OCI-LY1 (cell line): ENCODE measurements around the gene ZBTB20.

ENCODE experiments used
- H2AFZ ChIP-seq: fragments of 200-600 bp; sonication (generic), shearing (Covaris generic); 2 replicates; pipeline ENCODE4 v1.6.0; 2014; ENCODE audit warnings: antibody characterized with exemption, mild to moderate bottlenecking, low read length
- H3F3A ChIP-seq: fragments of 200-600 bp; sonication (generic), shearing (Covaris generic); 2 replicates; pipeline ENCODE4 v1.6.0; 2014; ENCODE audit warnings: mild to moderate bottlenecking, antibody characterized with exemption, low read length, moderate library complexity; ENCODE audit not compliant: insufficient read depth
- H3K27ac ChIP-seq: fragments of 200-600 bp; sonication (generic); 2 replicates; pipeline ENCODE4 v1.5.1; 2014; ENCODE audit warnings: low read length, mixed run types, mild to moderate bottlenecking, low read depth; ENCODE audit not compliant: poor library complexity, severe bottlenecking
- H3K27me3 ChIP-seq: fragments of 200-600 bp; sonication (generic); 2 replicates; pipeline ENCODE4 v1.6.0; 2014; ENCODE audit warnings: antibody characterized with exemption, mild to moderate bottlenecking, low read length, moderate library complexity; ENCODE audit not compliant: insufficient read depth
- H3K36me3 ChIP-seq: fragments of 200-600 bp; sonication (generic); 2 replicates; pipeline ENCODE4 v1.6.1; 2014; ENCODE audit warnings: mild to moderate bottlenecking, antibody characterized with exemption, low read length, moderate library complexity, mixed read lengths; ENCODE audit not compliant: insufficient read depth
- H3K4me1 ChIP-seq: fragments of 200-600 bp; sonication (generic); 2 replicates; pipeline ENCODE4 v1.5.1; 2014; ENCODE audit warnings: mild to moderate bottlenecking, low read length, moderate library complexity; ENCODE audit not compliant: insufficient read depth, severe bottlenecking
- H3K4me2 ChIP-seq: fragments of 200-600 bp; sonication (generic), shearing (Covaris generic); 2 replicates; pipeline ENCODE4 v1.6.1; 2014; ENCODE audit warnings: low read length
- H3K4me3 ChIP-seq: fragments of 200-600 bp; sonication (generic); 2 replicates; pipeline ENCODE4 v1.5.1; 2014; ENCODE audit warnings: low read length, low read depth, mild to moderate bottlenecking, mixed read lengths; ENCODE audit not compliant: poor library complexity, severe bottlenecking
- H3K79me2 ChIP-seq: fragments of 200-600 bp; shearing (Covaris generic); 2 replicates; pipeline ENCODE4 v1.6.1; 2016; ENCODE audit warnings: mixed run types, low read length, mixed read lengths; ENCODE audit not compliant: insufficient read depth
- H3K9ac ChIP-seq: fragments of 200-600 bp; sonication (generic), shearing (Covaris generic); 2 replicates; pipeline ENCODE4 v1.6.1; 2014; ENCODE audit warnings: mild to moderate bottlenecking, low read length, mixed read lengths
- H3K9me2 ChIP-seq: fragments of 200-600 bp; sonication (generic), shearing (Covaris generic); 2 replicates; pipeline ENCODE4 v1.6.1; 2014; ENCODE audit warnings: low read depth, mild to moderate bottlenecking, low read length, mixed read lengths
- H3K9me3 ChIP-seq: fragments of 200-600 bp; shearing (Covaris generic); 2 replicates; pipeline ENCODE4 v1.6.1; 2014; ENCODE audit warnings: low read length, mixed read lengths
- H4K20me1 ChIP-seq: fragments of 200-600 bp; sonication (generic), shearing (Covaris generic); 2 replicates; pipeline ENCODE4 v1.6.0; 2016; ENCODE audit warnings: mild to moderate bottlenecking, low read length; ENCODE audit not compliant: insufficient read depth
- EZH2 ChIP-seq: fragments of 200-600 bp; sonication (generic), shearing (Covaris generic); IDR thresholded peaks from 2 replicates; pipeline ENCODE4 v1.8.0; 2017; ENCODE audit warnings: borderline replicate concordance, mixed run types, mild to moderate bottlenecking, antibody characterized with exemption, low read length, moderate library complexity, mixed read lengths
- TF ChIP-seq, protein P1 (sequence below): fragments of 200-600 bp; sonication (generic), shearing (Covaris generic); IDR thresholded peaks from 2 replicates; pipeline ENCODE4 v1.5.1; 2017; ENCODE audit warnings: mild to moderate bottlenecking, antibody characterized with exemption, low read length, moderate library complexity, mixed read lengths

ZBTB20 gene

DNA sequence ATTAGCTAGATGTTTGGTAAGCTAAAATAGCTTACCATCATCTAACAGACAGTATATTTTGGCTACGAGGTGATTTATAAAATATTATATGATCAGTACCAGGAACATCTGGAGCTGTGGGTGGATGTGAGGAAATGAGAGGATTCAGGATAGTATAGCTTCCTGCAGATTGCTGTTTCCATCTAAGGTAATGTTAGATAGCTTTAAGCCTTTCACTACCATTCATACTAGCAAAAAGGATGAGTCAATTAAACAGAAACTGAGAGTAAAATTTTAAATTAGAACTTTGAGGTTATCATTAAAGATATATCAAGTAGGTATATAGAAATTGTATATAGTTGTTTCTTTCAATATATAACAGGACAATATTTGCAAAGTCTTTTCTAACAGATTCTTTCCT, 8.0 kb downstream of the ZBTB20 start:
- Histone ChIP-seq H3K27me3 (no peaks in the 10 kb centered on the region), H3K9me3 (no peaks in the 10 kb centered on the region), H3K4me1 (no peaks in the 10 kb centered on the region), H3F3A (no peaks in the 10 kb centered on the region), H3K79me2 (no peaks in the 10 kb centered on the region), H3K9ac (no peak overlapping the region), H4K20me1 (no peaks in the 10 kb centered on the region), H3K4me3 (no peak overlapping the region), H2AFZ (no peak overlapping the region), H3K4me2 (no peak overlapping the region), H3K27ac (no peak overlapping the region), H3K36me3 (no peaks in the 10 kb centered on the region), H3K9me2 (no peaks in the 10 kb centered on the region)
- no peak for TF ChIP-seq EZH2
- TF ChIP-seq, protein P1, sequence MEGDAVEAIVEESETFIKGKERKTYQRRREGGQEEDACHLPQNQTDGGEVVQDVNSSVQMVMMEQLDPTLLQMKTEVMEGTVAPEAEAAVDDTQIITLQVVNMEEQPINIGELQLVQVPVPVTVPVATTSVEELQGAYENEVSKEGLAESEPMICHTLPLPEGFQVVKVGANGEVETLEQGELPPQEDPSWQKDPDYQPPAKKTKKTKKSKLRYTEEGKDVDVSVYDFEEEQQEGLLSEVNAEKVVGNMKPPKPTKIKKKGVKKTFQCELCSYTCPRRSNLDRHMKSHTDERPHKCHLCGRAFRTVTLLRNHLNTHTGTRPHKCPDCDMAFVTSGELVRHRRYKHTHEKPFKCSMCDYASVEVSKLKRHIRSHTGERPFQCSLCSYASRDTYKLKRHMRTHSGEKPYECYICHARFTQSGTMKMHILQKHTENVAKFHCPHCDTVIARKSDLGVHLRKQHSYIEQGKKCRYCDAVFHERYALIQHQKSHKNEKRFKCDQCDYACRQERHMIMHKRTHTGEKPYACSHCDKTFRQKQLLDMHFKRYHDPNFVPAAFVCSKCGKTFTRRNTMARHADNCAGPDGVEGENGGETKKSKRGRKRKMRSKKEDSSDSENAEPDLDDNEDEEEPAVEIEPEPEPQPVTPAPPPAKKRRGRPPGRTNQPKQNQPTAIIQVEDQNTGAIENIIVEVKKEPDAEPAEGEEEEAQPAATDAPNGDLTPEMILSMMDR, result no peak

DNA sequence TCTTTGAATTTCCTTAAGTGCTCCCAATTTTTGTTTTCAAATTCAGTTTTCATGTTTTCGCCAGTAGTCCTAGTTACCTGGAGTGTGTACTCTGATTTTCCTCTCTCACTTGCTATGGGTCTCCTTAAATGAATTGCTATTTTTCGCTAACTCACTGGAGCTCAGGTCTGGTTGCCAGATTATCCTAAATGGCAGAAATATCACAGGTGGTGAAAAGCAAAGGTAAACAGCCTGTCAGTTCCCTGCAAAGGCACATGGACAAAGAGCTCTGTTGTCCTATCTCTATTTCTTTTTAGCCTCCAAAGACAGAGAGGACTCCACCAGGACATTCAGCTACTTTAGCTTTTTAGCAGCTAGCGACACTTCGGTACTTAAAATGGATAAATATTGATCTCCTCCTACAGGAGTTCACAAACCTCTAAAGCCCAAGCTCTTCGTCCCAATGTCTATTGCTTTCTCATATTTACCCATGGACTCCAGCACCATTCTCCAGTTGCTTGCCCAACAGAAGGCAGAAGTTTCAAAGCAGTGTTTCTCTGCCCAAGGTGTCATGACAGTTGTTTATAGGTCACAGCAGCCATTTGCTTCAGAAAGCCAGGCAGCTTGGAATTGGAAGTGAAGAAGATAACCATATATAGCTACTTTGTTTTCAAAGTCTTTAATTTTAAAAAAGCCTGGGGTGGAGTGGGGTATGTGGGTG, 12.3 kb downstream of the ZBTB20 start:
- H3K9ac ChIP-seq, result no peak overlapping the region
- no peak overlapping the region for H3K4me3 ChIP-seq
- H3K9me3 ChIP-seq, result no peaks in the 10 kb centered on the region
- no peaks in the 10 kb centered on the region for H3K36me3 ChIP-seq
- H3K9me2 ChIP-seq, result no peaks in the 10 kb centered on the region
- H3F3A ChIP-seq, result no peaks in the 10 kb centered on the region
- H3K4me1 ChIP-seq, result no peaks in the 10 kb centered on the region
- no peak overlapping the region for H3K4me2 ChIP-seq
- TF ChIP-seq, protein P1, result no peak
- no peak for TF ChIP-seq EZH2
- H2AFZ ChIP-seq, result no peak overlapping the region
- H4K20me1 ChIP-seq, result no peaks in the 10 kb centered on the region
- no peaks in the 10 kb centered on the region for H3K79me2 ChIP-seq
- H3K27me3 ChIP-seq, result no peaks in the 10 kb centered on the region
- no peak overlapping the region for H3K27ac ChIP-seq

DNA sequence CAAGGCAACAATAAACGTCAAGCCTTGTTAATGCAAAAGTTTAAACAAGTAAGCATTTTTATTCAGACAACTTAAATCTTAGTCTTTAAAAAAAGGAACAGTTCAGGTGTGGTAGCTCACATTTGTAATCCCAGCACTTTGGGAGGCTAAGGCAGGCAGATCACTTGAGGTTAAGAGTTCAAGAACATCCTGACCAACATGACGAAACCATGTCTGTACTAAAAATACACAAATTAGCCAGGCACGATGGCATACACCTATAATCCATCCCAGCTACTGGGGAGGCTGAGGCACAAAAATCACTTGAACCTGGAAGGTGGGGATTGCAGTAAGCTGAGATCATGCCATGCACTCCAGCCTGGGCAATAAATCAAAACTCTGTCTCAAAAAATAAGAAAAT, 19.9 kb downstream of the ZBTB20 start:
- Histone ChIP-seq H3K9ac (no peak overlapping the region), H3K4me3 (no peak overlapping the region), H3K9me2 (no peaks in the 10 kb centered on the region), H3K4me1 (no peaks in the 10 kb centered on the region), H4K20me1 (no peaks in the 10 kb centered on the region), H3K27me3 (no peaks in the 10 kb centered on the region), H3K4me2 (no peak overlapping the region), H3K27ac (no peak overlapping the region), H3K36me3 (no peaks in the 10 kb centered on the region), H3K9me3 (no peaks in the 10 kb centered on the region), H3K79me2 (no peaks in the 10 kb centered on the region), H2AFZ (no peak overlapping the region), H3F3A (no peaks in the 10 kb centered on the region)
- no peak for TF ChIP-seq EZH2
- TF ChIP-seq, protein P1, result no peak
